Measurements from ENCODE around the gene NPHP4.

DNA sequence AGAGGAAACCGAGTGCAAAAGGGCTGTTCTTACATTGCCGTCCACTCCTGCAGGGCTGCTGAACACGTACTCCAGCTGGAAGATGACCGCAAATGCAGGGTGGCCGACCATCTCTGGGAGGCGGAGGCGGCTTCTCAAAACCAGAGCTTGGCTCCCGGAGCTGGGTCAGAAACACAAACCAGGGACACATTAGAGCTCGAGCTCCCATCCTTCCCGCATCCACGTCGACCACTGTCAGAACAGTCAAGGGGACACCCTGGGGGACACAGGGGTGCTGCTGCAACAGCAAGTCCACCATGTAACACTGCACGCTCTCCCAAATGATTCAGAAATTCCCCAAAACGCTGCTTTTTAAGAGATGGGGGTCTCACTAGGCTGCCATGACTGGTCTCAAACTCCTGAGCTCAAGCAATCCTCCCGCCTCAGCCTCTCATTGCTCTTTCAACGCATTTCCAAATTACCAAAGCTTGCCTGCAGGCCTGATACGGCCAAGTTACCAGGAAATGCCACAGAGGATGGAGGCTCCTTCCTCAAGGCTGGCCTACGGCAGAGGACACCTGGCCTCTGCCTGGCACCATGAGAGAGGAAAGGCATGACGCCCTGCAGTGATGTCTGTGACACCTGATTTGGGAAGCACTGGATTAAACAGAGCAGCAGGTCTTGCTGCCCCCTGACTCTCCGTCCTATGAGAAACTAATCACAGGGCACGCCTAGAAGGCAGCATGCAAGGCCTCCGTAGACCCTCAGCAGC is 45.0 kb downstream of the NPHP4 start:
- TF ChIP-seq, protein P1, sequence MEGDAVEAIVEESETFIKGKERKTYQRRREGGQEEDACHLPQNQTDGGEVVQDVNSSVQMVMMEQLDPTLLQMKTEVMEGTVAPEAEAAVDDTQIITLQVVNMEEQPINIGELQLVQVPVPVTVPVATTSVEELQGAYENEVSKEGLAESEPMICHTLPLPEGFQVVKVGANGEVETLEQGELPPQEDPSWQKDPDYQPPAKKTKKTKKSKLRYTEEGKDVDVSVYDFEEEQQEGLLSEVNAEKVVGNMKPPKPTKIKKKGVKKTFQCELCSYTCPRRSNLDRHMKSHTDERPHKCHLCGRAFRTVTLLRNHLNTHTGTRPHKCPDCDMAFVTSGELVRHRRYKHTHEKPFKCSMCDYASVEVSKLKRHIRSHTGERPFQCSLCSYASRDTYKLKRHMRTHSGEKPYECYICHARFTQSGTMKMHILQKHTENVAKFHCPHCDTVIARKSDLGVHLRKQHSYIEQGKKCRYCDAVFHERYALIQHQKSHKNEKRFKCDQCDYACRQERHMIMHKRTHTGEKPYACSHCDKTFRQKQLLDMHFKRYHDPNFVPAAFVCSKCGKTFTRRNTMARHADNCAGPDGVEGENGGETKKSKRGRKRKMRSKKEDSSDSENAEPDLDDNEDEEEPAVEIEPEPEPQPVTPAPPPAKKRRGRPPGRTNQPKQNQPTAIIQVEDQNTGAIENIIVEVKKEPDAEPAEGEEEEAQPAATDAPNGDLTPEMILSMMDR (IDR thresholded peaks at IDR 0.05; ENCODE audit: low read length): no peak
- TF ChIP-seq EZH2 (IDR thresholded peaks at IDR 0.05; ENCODE audit: borderline replicate concordance, low read length): no peak

All from OCI-LY1 (cell line).